ENCODE measurements around the gene RRP8. TPM values are rescaled to one million over a fixed set of nuclear protein-coding genes. Genes with fewer than 3 reads are reported as not detected.

Gene RRP8
- polyA plus RNA-seq, 4 donors, result 15.9 to 28.4 (median 21.2) TPM

- Histone ChIP-seq H3K36me3 (ENCODE audit: control insufficient read depth in 3 of 3, insufficient read depth in 2 of 3, low read depth in 1 of 3, low read length in 3 of 3) (peaks cover 2 to 19% (median 12%) of the 10 kb centered on the region in 3 donors), H3K27me3 (ENCODE audit: control insufficient read depth in 3 of 3, insufficient read depth in 3 of 3, low read length in 3 of 3) (no peaks in the 10 kb centered on the region), H3K27ac (ENCODE audit: low read depth in 1 of 3, low read length in 2 of 3) (no peak overlapping the region), H3K9me3 (ENCODE audit: control insufficient read depth in 2 of 2, insufficient read depth in 1 of 2, low read depth in 1 of 2, low read length in 1 of 2) (no peaks in the 10 kb centered on the region), H3K4me1 (ENCODE audit: control insufficient read depth in 3 of 3, insufficient read depth in 2 of 3, low read depth in 1 of 3, low read length in 2 of 3) (peaks cover 0 to 10% (median 0%) of the 10 kb centered on the region in 3 donors), H3K4me3 (ENCODE audit: low read depth in 1 of 3, low read length in 3 of 3) (no peak overlapping the region)
- 85 to 94% (median 87%) methylated on average over 3 of the region's 3 CpGs for WGBS, 3 donors
- FAIRE-seq, result no peak
- DNase-seq, result no peak
Measured at GRCh38 chr11:6594142-6594768, 9.2 kb downstream of the RRP8 start.

DNA sequence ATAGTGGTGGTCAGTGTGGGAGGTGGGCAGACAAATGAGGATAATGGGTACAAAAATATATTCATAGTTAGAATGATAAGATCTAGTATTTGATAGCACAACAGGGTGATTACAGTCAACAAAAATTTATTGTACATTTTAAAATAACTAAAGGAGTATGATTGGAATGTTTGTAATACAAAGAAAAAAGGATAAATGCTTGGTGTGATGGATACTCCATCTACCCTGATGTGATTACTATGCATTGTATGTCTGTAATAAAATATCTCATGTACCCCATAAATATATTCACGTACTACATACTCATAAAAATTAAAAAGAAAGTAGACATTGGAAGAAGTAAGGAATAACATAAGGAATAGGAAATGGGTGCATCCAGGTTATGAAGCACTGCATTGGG is 15.4 kb downstream of the RRP8 start:
- no peaks in the 10 kb centered on the region for H3K27me3 ChIP-seq (ENCODE audit: control insufficient read depth in 3 of 3, insufficient read depth in 3 of 3, low read length in 3 of 3)
- FAIRE-seq (no peak), DNase-seq (no peak)
- peaks cover 0 to 10% of the 10 kb centered on the region in 2 donors for H3K9me3 ChIP-seq (ENCODE audit: control insufficient read depth in 2 of 2, insufficient read depth in 1 of 2, low read depth in 1 of 2, low read length in 1 of 2)
- H3K36me3 ChIP-seq (ENCODE audit: control insufficient read depth in 3 of 3, insufficient read depth in 2 of 3, low read depth in 1 of 3, low read length in 3 of 3), result peaks cover 0 to 15% (median 2%) of the 10 kb centered on the region in 3 donors
- no peak overlapping the region for H3K27ac ChIP-seq (ENCODE audit: low read depth in 1 of 3, low read length in 2 of 3)
- H3K4me3 ChIP-seq (ENCODE audit: low read depth in 1 of 3, low read length in 3 of 3), result no peak overlapping the region
- 95 to 100% (median 97%) methylated on average over 1 of the region's 1 CpG for WGBS, 3 donors
- no peaks in the 10 kb centered on the region for H3K4me1 ChIP-seq (ENCODE audit: control insufficient read depth in 3 of 3, insufficient read depth in 2 of 3, low read depth in 1 of 3, low read length in 2 of 3)

- FAIRE-seq, result no peak
- DNase-seq, result no peak
- Histone ChIP-seq H3K27ac (ENCODE audit: low read depth in 1 of 3, low read length in 2 of 3) (no peak overlapping the region), H3K4me3 (ENCODE audit: low read depth in 1 of 3, low read length in 3 of 3) (no peak overlapping the region), H3K36me3 (ENCODE audit: control insufficient read depth in 3 of 3, insufficient read depth in 2 of 3, low read depth in 1 of 3, low read length in 3 of 3) (peaks cover 0 to 15% (median 2%) of the 10 kb centered on the region in 3 donors), H3K27me3 (ENCODE audit: control insufficient read depth in 3 of 3, insufficient read depth in 3 of 3, low read length in 3 of 3) (no peaks in the 10 kb centered on the region), H3K9me3 (ENCODE audit: control insufficient read depth in 2 of 2, insufficient read depth in 1 of 2, low read depth in 1 of 2, low read length in 1 of 2) (peaks cover 0 to 10% of the 10 kb centered on the region in 2 donors), H3K4me1 (ENCODE audit: control insufficient read depth in 3 of 3, insufficient read depth in 2 of 3, low read depth in 1 of 3, low read length in 2 of 3) (no peaks in the 10 kb centered on the region)
- WGBS, 3 donors, result 93 to 96% (median 95%) methylated on average over 11 of the region's 11 CpGs
Measured at GRCh38 chr11:6587360-6587953, 16.0 kb downstream of the RRP8 start.

GRCh38 chr11:6586434-6587359 is 16.7 kb downstream of the RRP8 start:
- H3K4me3 ChIP-seq (ENCODE audit: low read depth in 1 of 3, low read length in 3 of 3), result no peak overlapping the region
- H3K27ac ChIP-seq (ENCODE audit: low read depth in 1 of 3, low read length in 2 of 3), result no peak overlapping the region
- no peak for DNase-seq
- WGBS, 3 donors, result 82 to 97% (median 93%) methylated on average over 25 of the region's 25 CpGs
- H3K36me3 ChIP-seq (ENCODE audit: control insufficient read depth in 3 of 3, insufficient read depth in 2 of 3, low read depth in 1 of 3, low read length in 3 of 3), result peaks cover 0 to 12% (median 0%) of the 10 kb centered on the region in 3 donors
- H3K4me1 ChIP-seq (ENCODE audit: control insufficient read depth in 3 of 3, insufficient read depth in 2 of 3, low read depth in 1 of 3, low read length in 2 of 3), result no peaks in the 10 kb centered on the region
- no peaks in the 10 kb centered on the region for H3K27me3 ChIP-seq (ENCODE audit: control insufficient read depth in 3 of 3, insufficient read depth in 3 of 3, low read length in 3 of 3)
- peaks cover 0 to 10% of the 10 kb centered on the region in 2 donors for H3K9me3 ChIP-seq (ENCODE audit: control insufficient read depth in 2 of 2, insufficient read depth in 1 of 2, low read depth in 1 of 2, low read length in 1 of 2)
- no peak for FAIRE-seq

- Histone ChIP-seq H3K36me3 (ENCODE audit: control insufficient read depth in 3 of 3, insufficient read depth in 2 of 3, low read depth in 1 of 3, low read length in 3 of 3) (peaks cover 0 to 25% (median 0%) of the 10 kb centered on the region in 3 donors), H3K27me3 (ENCODE audit: control insufficient read depth in 3 of 3, insufficient read depth in 3 of 3, low read length in 3 of 3) (no peaks in the 10 kb centered on the region), H3K9me3 (ENCODE audit: control insufficient read depth in 2 of 2, insufficient read depth in 1 of 2, low read depth in 1 of 2, low read length in 1 of 2) (peaks cover 0 to 10% of the 10 kb centered on the region in 2 donors), H3K4me1 (ENCODE audit: control insufficient read depth in 3 of 3, insufficient read depth in 2 of 3, low read depth in 1 of 3, low read length in 2 of 3) (no peaks in the 10 kb centered on the region), H3K4me3 (ENCODE audit: low read depth in 1 of 3, low read length in 3 of 3) (no peak overlapping the region), H3K27ac (ENCODE audit: low read depth in 1 of 3, low read length in 2 of 3) (no peak overlapping the region)
- FAIRE-seq, result no peak
- DNase-seq, result no peak
- 92 to 97% (median 95%) methylated on average over 4 of the region's 4 CpGs for WGBS, 3 donors
Measured at GRCh38 chr11:6584528-6584927, 18.9 kb downstream of the RRP8 start.

DNA sequence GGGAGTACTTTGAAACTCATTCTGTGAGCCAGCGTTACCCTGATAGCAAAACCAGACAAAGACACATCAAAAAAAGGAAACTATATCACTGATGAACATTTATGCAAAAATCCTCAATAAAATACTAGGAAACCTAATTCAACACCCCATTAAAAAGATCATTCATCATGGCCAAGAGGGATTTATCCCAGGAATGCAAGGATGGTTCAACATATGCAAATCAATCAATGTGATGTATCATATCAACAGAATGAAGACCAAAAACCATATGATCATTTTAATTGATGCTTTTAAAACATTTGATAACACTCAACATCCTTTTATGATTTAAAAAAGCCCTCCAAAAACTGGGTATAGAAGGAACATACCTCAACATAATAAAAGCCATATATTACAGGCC is 19.8 kb downstream of the RRP8 start:
- no peaks in the 10 kb centered on the region for H3K4me1 ChIP-seq (ENCODE audit: control insufficient read depth in 3 of 3, insufficient read depth in 2 of 3, low read depth in 1 of 3, low read length in 2 of 3)
- peaks cover 0 to 27% (median 0%) of the 10 kb centered on the region in 3 donors for H3K36me3 ChIP-seq (ENCODE audit: control insufficient read depth in 3 of 3, insufficient read depth in 2 of 3, low read depth in 1 of 3, low read length in 3 of 3)
- 100% methylated on average over 1 of the region's 1 CpG for WGBS, 3 donors
- DNase-seq (no peak), FAIRE-seq (no peak)
- H3K27ac ChIP-seq (ENCODE audit: low read depth in 1 of 3, low read length in 2 of 3), result no peak overlapping the region
- peaks cover 0 to 10% of the 10 kb centered on the region in 2 donors for H3K9me3 ChIP-seq (ENCODE audit: control insufficient read depth in 2 of 2, insufficient read depth in 1 of 2, low read depth in 1 of 2, low read length in 1 of 2)
- no peaks in the 10 kb centered on the region for H3K27me3 ChIP-seq (ENCODE audit: control insufficient read depth in 3 of 3, insufficient read depth in 3 of 3, low read length in 3 of 3)
- H3K4me3 ChIP-seq (ENCODE audit: low read depth in 1 of 3, low read length in 3 of 3), result no peak overlapping the region

- H3K27ac ChIP-seq (ENCODE audit: low read depth in 1 of 3, low read length in 2 of 3), result no peak overlapping the region
- DNase-seq (no peak), FAIRE-seq (no peak)
- H3K27me3 ChIP-seq (ENCODE audit: control insufficient read depth in 3 of 3, insufficient read depth in 3 of 3, low read length in 3 of 3), result no peaks in the 10 kb centered on the region
- no peaks in the 10 kb centered on the region for H3K4me1 ChIP-seq (ENCODE audit: control insufficient read depth in 3 of 3, insufficient read depth in 2 of 3, low read depth in 1 of 3, low read length in 2 of 3)
- H3K4me3 ChIP-seq (ENCODE audit: low read depth in 1 of 3, low read length in 3 of 3), result no peak overlapping the region
- H3K36me3 ChIP-seq (ENCODE audit: control insufficient read depth in 3 of 3, insufficient read depth in 2 of 3, low read depth in 1 of 3, low read length in 3 of 3), result peaks cover 0 to 15% (median 0%) of the 10 kb centered on the region in 3 donors
- H3K9me3 ChIP-seq (ENCODE audit: control insufficient read depth in 2 of 2, insufficient read depth in 1 of 2, low read depth in 1 of 2, low read length in 1 of 2), result no peaks in the 10 kb centered on the region
- 87 to 96% (median 96%) methylated on average over 2 of the region's 2 CpGs for WGBS, 3 donors
Measured at GRCh38 chr11:6579681-6580080, 23.7 kb downstream of the RRP8 start.

GRCh38 chr11:6578134-6578533 is 25.3 kb downstream of the RRP8 start:
- H3K27me3 ChIP-seq (ENCODE audit: control insufficient read depth in 3 of 3, insufficient read depth in 3 of 3, low read length in 3 of 3), result no peaks in the 10 kb centered on the region
- no peaks in the 10 kb centered on the region for H3K9me3 ChIP-seq (ENCODE audit: control insufficient read depth in 2 of 2, insufficient read depth in 1 of 2, low read depth in 1 of 2, low read length in 1 of 2)
- no peak overlapping the region for H3K27ac ChIP-seq (ENCODE audit: low read depth in 1 of 3, low read length in 2 of 3)
- DNase-seq (no peak), FAIRE-seq (no peak)
- H3K4me1 ChIP-seq (ENCODE audit: control insufficient read depth in 3 of 3, insufficient read depth in 2 of 3, low read depth in 1 of 3, low read length in 2 of 3), result no peaks in the 10 kb centered on the region
- no peak overlapping the region for H3K4me3 ChIP-seq (ENCODE audit: low read depth in 1 of 3, low read length in 3 of 3)
- peaks cover 0 to 15% (median 0%) of the 10 kb centered on the region in 3 donors for H3K36me3 ChIP-seq (ENCODE audit: control insufficient read depth in 3 of 3, insufficient read depth in 2 of 3, low read depth in 1 of 3, low read length in 3 of 3)
- WGBS, 3 donors, result 86 to 100% (median 94%) methylated on average over 1 of the region's 1 CpG
